Type B pancreatic cell (in vitro differentiated cells): Measurements from ENCODE around the gene CD24. TPM values are rescaled to one million over a fixed set of nuclear protein-coding genes. Genes with fewer than 3 reads are reported as not detected.

Experiments
- DNase-seq: peaks from one replicate; pipeline ENCODE4 v3.0.0; 2021; ENCODE audit warnings: mixed read lengths; ENCODE audit not compliant: unreplicated experiment; ENCODE audit errors: extremely low spot score
- H3K27ac Mint-ChIP-seq: 2 replicates; pipeline ENCODE4 v1.8.0; 2021; ENCODE audit warnings: mild to moderate bottlenecking, mixed read lengths
- H3K27me3 Mint-ChIP-seq: 2 replicates; pipeline ENCODE4 v1.8.0; 2021; ENCODE audit warnings: mixed read lengths
- H3K36me3 Mint-ChIP-seq: 2 replicates; pipeline ENCODE4 v1.8.0; 2021; ENCODE audit warnings: mixed read lengths
- H3K4me1 Mint-ChIP-seq: one replicate; pipeline ENCODE4 v1.8.0; 2021; ENCODE audit warnings: mixed read lengths; ENCODE audit not compliant: unreplicated experiment
- H3K4me3 Mint-ChIP-seq: 2 replicates; pipeline ENCODE4 v1.8.0; 2021; ENCODE audit warnings: mild to moderate bottlenecking, mixed read lengths
- H3K9me3 Mint-ChIP-seq: 2 replicates; pipeline ENCODE4 v1.8.0; 2021; ENCODE audit warnings: mixed read lengths
- total RNA-seq: library from RNA; stranded (reverse); gene quantifications from 2 replicates; pipeline ENCODE4 v1.2.1, GENCODE V29; 2021; ENCODE audit warnings: low replicate concordance
- TF ChIP-seq, protein P1 (sequence below): fragments of 200-600 bp; sonication (generic); conservative IDR thresholded peaks from 2 replicates; pipeline ENCODE4 v1.5.0; 2021; ENCODE audit warnings: antibody characterized with exemption, mild to moderate bottlenecking

The CD24 gene
- total RNA-seq, 1 donor from 2014 or later = 807 TPM

DNA sequence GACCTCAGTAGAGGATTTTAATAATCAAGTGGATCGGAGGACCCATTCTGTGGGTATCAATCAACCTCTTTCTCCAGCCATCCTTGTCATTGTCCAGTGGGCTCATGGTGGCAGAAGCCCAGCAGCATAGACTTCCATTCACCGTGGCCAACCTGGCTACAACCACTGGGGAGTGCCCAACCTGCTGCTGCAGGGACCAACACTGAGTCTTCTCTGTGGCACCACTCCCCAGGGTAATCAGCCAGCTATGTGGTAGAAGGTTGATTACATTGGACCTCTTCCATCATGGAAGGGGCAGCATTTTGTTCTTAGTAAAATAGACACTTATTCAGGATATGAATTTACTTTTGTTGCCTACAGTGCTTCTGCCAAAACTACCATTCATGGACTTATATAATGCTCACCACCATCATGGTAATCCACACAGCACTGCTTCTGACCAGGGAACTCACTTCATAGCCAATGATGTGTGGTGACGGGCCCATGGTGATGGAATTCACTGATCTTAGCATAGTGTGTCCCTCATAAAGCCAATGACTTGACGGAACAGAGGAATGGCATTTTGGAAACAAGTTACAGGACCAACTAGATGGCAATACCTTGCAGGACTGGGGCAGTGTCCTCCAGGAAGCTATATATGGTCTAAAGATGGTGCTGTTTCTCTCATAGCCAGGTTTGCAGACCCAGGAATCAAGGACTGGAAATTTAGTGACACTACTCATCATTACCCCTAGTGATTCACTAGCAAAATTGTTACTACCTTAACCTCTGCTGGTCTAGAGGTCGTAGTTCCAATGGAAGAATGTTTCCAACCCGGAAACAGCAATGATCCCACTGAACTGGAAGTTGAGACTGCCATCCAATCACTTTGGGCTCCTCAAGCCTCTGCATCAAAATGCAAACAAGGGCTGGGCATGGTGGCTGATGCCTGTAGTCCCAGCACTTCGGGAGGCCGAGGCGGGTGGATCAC lies 7.6 kb downstream of the CD24 start:
- peaks cover 11% of the 10 kb centered on the region for H3K9me3 Mint-ChIP-seq
- H3K4me3 Mint-ChIP-seq = no peak overlapping the region
- H3K4me1 Mint-ChIP-seq = peaks cover 4% of the 10 kb centered on the region
- H3K27me3 Mint-ChIP-seq = no peaks in the 10 kb centered on the region
- H3K27ac Mint-ChIP-seq = peak overlapping the region; percentile 76
- peaks cover 29% of the 10 kb centered on the region for H3K36me3 Mint-ChIP-seq
- no peak for DNase-seq
- TF ChIP-seq, protein P1, sequence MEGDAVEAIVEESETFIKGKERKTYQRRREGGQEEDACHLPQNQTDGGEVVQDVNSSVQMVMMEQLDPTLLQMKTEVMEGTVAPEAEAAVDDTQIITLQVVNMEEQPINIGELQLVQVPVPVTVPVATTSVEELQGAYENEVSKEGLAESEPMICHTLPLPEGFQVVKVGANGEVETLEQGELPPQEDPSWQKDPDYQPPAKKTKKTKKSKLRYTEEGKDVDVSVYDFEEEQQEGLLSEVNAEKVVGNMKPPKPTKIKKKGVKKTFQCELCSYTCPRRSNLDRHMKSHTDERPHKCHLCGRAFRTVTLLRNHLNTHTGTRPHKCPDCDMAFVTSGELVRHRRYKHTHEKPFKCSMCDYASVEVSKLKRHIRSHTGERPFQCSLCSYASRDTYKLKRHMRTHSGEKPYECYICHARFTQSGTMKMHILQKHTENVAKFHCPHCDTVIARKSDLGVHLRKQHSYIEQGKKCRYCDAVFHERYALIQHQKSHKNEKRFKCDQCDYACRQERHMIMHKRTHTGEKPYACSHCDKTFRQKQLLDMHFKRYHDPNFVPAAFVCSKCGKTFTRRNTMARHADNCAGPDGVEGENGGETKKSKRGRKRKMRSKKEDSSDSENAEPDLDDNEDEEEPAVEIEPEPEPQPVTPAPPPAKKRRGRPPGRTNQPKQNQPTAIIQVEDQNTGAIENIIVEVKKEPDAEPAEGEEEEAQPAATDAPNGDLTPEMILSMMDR = no peak

DNA sequence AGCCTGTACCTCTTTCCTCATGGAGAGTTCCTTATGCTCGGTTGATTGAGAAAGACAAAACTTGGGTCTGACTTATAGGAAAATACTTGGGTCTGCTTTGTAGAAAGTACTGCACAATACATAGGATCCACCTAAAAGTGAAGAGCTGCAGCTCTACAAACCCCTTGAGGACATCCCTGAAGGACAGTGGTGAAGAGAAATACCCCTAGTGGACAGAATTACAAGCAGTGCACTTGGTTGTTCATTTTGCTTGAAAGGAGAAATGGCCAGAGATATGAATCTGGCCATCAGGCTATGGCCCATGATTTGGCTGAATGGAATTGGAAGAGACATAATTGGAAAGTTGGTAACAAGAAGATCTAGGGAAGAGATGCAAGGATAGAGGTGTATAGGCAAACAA lies 8.3 kb downstream of the CD24 start:
- Mint-ChIP-seq H3K36me3 (peaks cover 24% of the 10 kb centered on the region), H3K27ac (peak overlapping the region; percentile 24), H3K27me3 (no peaks in the 10 kb centered on the region), H3K4me3 (no peak overlapping the region), H3K4me1 (no peaks in the 10 kb centered on the region), H3K9me3 (peaks cover 8% of the 10 kb centered on the region)
- TF ChIP-seq, protein P1 = peak; percentile 38
- no peak for DNase-seq

DNA sequence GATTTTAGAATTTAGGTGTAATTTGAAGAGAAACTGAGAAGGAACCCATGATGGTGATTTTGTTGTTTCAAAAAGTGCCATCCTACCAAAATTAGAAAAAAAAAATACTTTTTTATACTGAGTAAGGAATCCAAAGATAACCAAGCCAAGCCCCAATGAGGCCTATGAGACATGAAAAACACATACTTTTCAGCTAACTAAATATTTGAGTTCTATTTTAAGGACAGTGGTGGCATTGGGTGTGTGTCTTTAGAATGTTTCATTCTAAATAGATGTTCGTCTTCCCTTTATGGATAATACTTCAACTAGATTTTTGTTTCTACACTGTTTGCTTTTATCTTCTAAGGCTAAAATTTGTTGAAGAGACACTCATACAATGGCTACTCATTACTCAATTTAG lies 9.6 kb downstream of the CD24 start:
- Mint-ChIP-seq H3K4me1 (no peaks in the 10 kb centered on the region), H3K36me3 (peaks cover 17% of the 10 kb centered on the region), H3K9me3 (peaks cover 8% of the 10 kb centered on the region), H3K27me3 (no peaks in the 10 kb centered on the region), H3K27ac (peak overlapping the region; percentile 29), H3K4me3 (no peak overlapping the region)
- DNase-seq = no peak
- TF ChIP-seq, protein P1 = no peak

DNA sequence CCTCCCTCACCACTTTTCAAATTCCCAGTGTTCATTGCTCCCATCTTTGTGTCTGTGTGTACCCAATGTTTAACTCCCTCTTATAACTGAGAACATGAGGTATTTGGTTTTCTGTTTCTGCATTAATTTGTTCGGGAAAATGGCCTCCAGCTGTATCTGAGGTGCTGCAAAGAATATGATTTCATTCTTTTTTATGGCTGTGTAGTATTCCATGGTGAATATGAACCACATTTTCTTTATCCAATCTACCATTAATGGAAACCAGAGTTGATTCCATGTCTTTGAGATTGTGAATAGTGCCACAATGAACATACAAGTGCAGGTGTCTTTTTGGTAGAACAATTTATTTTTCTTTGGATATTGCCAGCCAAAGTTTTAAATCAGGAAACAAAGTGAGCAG lies 10.4 kb downstream of the CD24 start:
- Mint-ChIP-seq H3K36me3 (peaks cover 11% of the 10 kb centered on the region), H3K27me3 (no peaks in the 10 kb centered on the region), H3K9me3 (peaks cover 7% of the 10 kb centered on the region), H3K4me3 (no peak overlapping the region), H3K4me1 (no peaks in the 10 kb centered on the region), H3K27ac (peak overlapping the region; percentile 8)
- TF ChIP-seq, protein P1 = no peak
- no peak for DNase-seq

DNA sequence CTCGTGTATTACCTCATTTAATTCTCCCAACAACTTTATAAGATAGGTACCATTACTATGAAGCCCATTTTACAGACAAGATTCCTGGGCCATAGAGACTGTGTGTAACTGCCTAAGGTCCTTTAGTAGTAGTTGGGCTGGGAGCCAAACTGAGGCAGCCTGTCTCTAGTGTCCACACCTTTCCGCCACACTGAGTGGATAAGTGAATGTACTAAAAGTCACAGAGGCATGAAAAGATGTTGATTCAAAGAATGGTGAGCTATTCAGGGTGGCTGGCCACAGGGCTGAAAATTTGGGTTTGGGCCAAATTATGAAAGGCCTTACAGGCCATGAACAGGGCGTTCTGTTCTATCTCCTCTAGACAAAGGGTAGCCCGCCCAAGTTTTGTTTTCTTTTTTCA lies 11.0 kb downstream of the CD24 start:
- H3K27me3 Mint-ChIP-seq = no peaks in the 10 kb centered on the region
- no peak overlapping the region for H3K4me3 Mint-ChIP-seq
- TF ChIP-seq, protein P1 = no peak
- peaks cover 5% of the 10 kb centered on the region for H3K9me3 Mint-ChIP-seq
- H3K36me3 Mint-ChIP-seq = peaks cover 7% of the 10 kb centered on the region
- no peak overlapping the region for H3K27ac Mint-ChIP-seq
- no peaks in the 10 kb centered on the region for H3K4me1 Mint-ChIP-seq
- DNase-seq = no peak
